ENCODE measurements around the gene TRAFD1. TPM values are rescaled to one million over a fixed set of nuclear protein-coding genes. Genes with fewer than 3 reads are reported as not detected.
A peak's percentile ranks its signal among the peaks of the same experiment; 100 is the strongest.

The TRAFD1 gene
- total and polyA plus RNA-seq, 2 of the 13 experiments (the other 11 are each of a cell fraction or from before 2014, with no cell fraction given): 9.5 to 20.9 TPM

DNA sequence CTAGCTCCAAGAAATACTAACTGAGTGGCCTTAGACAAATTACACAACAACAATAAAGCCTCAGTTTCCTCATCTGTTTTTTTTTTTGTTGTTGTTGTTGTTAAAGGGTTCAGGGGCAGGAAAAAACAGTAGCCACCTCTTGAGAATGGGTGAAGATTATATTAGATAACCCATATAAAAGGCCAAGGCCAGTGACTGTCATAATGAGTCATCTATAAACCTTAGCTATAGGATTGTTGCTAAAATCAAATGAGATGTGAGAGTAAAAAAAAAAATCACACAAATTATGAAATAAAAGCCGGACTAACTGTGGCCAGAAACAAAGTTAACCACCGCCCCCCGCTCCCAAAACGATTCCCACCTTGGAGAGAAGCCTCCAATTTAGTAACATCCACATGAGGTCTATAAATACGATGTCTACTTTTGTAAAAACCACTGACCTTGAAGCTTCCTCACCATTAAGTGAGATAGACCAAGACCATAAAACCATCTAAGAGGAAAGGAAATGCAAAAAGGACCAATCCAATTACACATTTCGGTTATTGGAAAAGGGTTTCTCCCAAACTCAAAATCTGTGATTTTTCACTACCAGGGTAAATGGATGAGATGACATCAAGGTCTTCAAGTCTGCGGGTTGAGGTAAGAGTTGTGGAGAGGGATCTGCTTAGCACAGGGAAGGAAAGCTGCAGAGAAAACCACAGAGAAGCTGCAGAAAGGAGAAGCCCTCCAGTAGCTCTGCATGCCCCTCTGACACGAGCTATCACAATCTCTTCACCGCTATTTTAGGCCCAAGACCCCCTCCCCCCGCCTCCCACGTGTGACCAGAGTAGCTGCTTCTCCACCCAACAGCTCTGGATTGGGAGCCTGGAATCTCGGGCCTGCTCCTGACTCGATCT lies 17.8 kb upstream of the TRAFD1 start (continued):
- no peak for TF ChIP-seq SOX6 (IDR thresholded peaks at IDR 0.05)
- TF ChIP-seq SOX6 (CRISPR knock-in tag; IDR thresholded peaks at IDR 0.05): 0 out of 2 replicates have a peak, but pooled peaks have one; percentile 14
- TF ChIP-seq, protein P1, sequence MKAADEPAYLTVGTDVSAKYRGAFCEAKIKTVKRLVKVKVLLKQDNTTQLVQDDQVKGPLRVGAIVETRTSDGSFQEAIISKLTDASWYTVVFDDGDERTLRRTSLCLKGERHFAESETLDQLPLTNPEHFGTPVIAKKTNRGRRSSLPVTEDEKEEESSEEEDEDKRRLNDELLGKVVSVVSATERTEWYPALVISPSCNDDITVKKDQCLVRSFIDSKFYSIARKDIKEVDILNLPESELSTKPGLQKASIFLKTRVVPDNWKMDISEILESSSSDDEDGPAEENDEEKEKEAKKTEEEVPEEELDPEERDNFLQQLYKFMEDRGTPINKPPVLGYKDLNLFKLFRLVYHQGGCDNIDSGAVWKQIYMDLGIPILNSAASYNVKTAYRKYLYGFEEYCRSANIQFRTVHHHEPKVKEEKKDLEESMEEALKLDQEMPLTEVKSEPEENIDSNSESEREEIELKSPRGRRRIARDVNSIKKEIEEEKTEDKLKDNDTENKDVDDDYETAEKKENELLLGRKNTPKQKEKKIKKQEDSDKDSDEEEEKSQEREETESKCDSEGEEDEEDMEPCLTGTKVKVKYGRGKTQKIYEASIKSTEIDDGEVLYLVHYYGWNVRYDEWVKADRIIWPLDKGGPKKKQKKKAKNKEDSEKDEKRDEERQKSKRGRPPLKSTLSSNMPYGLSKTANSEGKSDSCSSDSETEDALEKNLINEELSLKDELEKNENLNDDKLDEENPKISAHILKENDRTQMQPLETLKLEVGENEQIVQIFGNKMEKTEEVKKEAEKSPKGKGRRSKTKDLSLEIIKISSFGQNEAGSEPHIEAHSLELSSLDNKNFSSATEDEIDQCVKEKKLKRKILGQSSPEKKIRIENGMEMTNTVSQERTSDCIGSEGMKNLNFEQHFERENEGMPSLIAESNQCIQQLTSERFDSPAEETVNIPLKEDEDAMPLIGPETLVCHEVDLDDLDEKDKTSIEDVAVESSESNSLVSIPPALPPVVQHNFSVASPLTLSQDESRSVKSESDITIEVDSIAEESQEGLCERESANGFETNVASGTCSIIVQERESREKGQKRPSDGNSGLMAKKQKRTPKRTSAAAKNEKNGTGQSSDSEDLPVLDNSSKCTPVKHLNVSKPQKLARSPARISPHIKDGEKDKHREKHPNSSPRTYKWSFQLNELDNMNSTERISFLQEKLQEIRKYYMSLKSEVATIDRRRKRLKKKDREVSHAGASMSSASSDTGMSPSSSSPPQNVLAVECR (CRISPR knock-in tag; IDR thresholded peaks at IDR 0.05; ENCODE audit: borderline replicate concordance): peak; percentile 2; the same call in 1 of the 2 replicates
- TF ChIP-seq ZNF720 (CRISPR knock-in tag; IDR thresholded peaks at IDR 0.05): no peak
- no peak for TF ChIP-seq ZNF264 (CRISPR knock-in tag; IDR thresholded peaks at IDR 0.05)
- no peak for TF ChIP-seq DDIT3 (CRISPR knock-in tag; IDR thresholded peaks at IDR 0.05)
- peak in 1 of 2 experiments; percentile 59; a peak in 1 of 4 replicates for TF ChIP-seq ATF4 (CRISPR knock-in tag; IDR thresholded peaks at IDR 0.05)
- TF ChIP-seq IRX3 (CRISPR knock-in tag; IDR thresholded peaks at IDR 0.05; ENCODE audit: borderline replicate concordance, low read depth): 0 out of 2 replicates have a peak, but pooled peaks have one; percentile 14
- TF ChIP-seq REL (CRISPR knock-in tag; conservative IDR thresholded peaks at IDR 0.05): 0 out of 2 replicates have a peak, but pooled peaks have one; percentile 24
